Measurements from ENCODE around the gene REEP1. TPM values are rescaled to one million over a fixed set of nuclear protein-coding genes. Genes with fewer than 3 reads are reported as not detected.

The REEP1 gene
- polyA plus RNA-seq, 2 of the 4 experiments (the other 2 are of a cell fraction), result 0.30 to 0.45 TPM

- DNase-seq (ENCODE audit: low read depth in 1 of 2, low spot score in 1 of 2) (no peak), FAIRE-seq (no peak), ATAC-seq (no peak; a peak in 1 of 6 replicates)
- ChIA-PET CTCF (no interaction called here), POLR2A (no interaction called here)
- TF ChIP-seq FOXS1 (CRISPR knock-in tag; IDR thresholded peaks at IDR 0.05) (no peak), PHF8 (IDR thresholded peaks at IDR 0.05; ENCODE audit: borderline replicate concordance, low read depth) (no peak), HOXB13 (CRISPR knock-in tag; IDR thresholded peaks at IDR 0.05; ENCODE audit: low read depth) (no peak), MAFK (IDR thresholded peaks at IDR 0.05; ENCODE audit: partially characterized antibody) (no peak), HMGXB4 (CRISPR knock-in tag; IDR thresholded peaks at IDR 0.05; ENCODE audit: borderline replicate concordance) (no peak)
- WGBS (ENCODE audit: missing lambda C conversion rate), result 61% methylated on average over 5 of the region's 5 CpGs
- Histone ChIP-seq H3K9me3 (no peaks in the 10 kb centered on the region), H3K4me1 (no peaks in the 10 kb centered on the region), H3K4me3 (no peak overlapping the region), H3K4me2 (no peak overlapping the region), H3K27ac (no peak overlapping the region)
Observed at GRCh38 chr2:86309966-86310365, 27.5 kb downstream of the REEP1 start.

- Histone ChIP-seq H3K9me3 (no peaks in the 10 kb centered on the region), H3K27ac (no peak overlapping the region), H3K4me2 (no peak overlapping the region), H3K4me1 (no peaks in the 10 kb centered on the region), H3K4me3 (no peak overlapping the region)
- TF ChIP-seq ZSCAN20 (CRISPR knock-in tag; IDR thresholded peaks at IDR 0.05) (no peak), RNF2 (IDR thresholded peaks at IDR 0.05; ENCODE audit: borderline replicate concordance, low read depth) (no peak), RCOR1 (IDR thresholded peaks at IDR 0.05; ENCODE audit: low read depth, low read length) (no peak), HOXA7 (CRISPR knock-in tag; IDR thresholded peaks at IDR 0.05) (no peak), PHF8 (IDR thresholded peaks at IDR 0.05; ENCODE audit: borderline replicate concordance, low read depth) (no peak), MAFK (IDR thresholded peaks at IDR 0.05; ENCODE audit: partially characterized antibody) (no peak), CBX8 (IDR thresholded peaks at IDR 0.05) (no peak), EHMT2 (IDR thresholded peaks at IDR 0.05; ENCODE audit: low read depth) (no peak), SREBF2 (IDR thresholded peaks at IDR 0.05) (no peak), MYC (IDR thresholded peaks at IDR 0.05; ENCODE audit: borderline replicate concordance, low read length) (no peak), FOSL2 (IDR thresholded peaks at IDR 0.05) (no peak), FOSL2 (CRISPR knock-in tag; IDR thresholded peaks at IDR 0.05) (no peak), ELK1 (IDR thresholded peaks at IDR 0.05; ENCODE audit: low read depth, low read length) (no peak), KDM1A (IDR thresholded peaks at IDR 0.05; ENCODE audit: low read depth) (no peak), EHF (CRISPR knock-in tag; IDR thresholded peaks at IDR 0.05) (no peak), ESRRA (IDR thresholded peaks at IDR 0.05; ENCODE audit: borderline replicate concordance, low read length) (no peak), TP53 (CRISPR knock-in tag; IDR thresholded peaks at IDR 0.05) (no peak), REST (IDR thresholded peaks at IDR 0.05) (no peak), RAD21 (conservative IDR thresholded peaks at IDR 0.05 in 1 of 2, IDR thresholded peaks at IDR 0.05 in 1 of 2) (no peak)
- POLR2A ChIA-PET, result no interaction called here
- FAIRE-seq, result no peak
- 55% methylated on average over 10 of the region's 10 CpGs for WGBS (ENCODE audit: missing lambda C conversion rate)
- CTCF ChIA-PET, result interaction anchor here (0.9 to 1.1 kb wide), 2 partner anchors 61 to 190 kb away, joined by 3 read pairs; no protein-coding TSS in a partner anchor
- no peak for ATAC-seq
- no peak for DNase-seq (ENCODE audit: low read depth in 1 of 2, low spot score in 1 of 2)
Observed at GRCh38 chr2:86308984-86309695, 28.3 kb downstream of the REEP1 start.
